K562 (cell line): ENCODE results near the gene WASL. TPM values are rescaled to one million over a fixed set of nuclear protein-coding genes. Genes with fewer than 3 reads are reported as not detected.

Experiments used
- ATAC-seq: fragments of 200-7000 bp; cut with Tn5 transposase; 3 replicates; pipeline ENCODE4 v1.9.1; 2020; ENCODE audit warnings: moderate library complexity
- BruUV-seq: library from RNA; stranded (reverse); fragments of 400-500 nt; replicated peaks from 2 replicates; lab custom pipeline; 2021; lab: Mats Ljungman, UMichigan
- CTCF ChIA-PET: fragments of 300-600 bp; formaldehyde crosslinking; extraction: SDS; loops from one replicate; lab custom pipeline; 2021; ENCODE audit warnings: low intra/inter-chr PET ratio; lab: Yijun Ruan, JAX
- POLR2A ChIA-PET: fragments of 300-600, 350-650 bp; sonication (Branson Sonifier 250); formaldehyde crosslinking; extraction: SDS; loops from one replicate; lab custom pipeline; 2021; ENCODE audit warnings: antibody characterized with exemption, inconsistent platforms; lab: Yijun Ruan, JAX
- DNase-seq, 4 experiments: peaks; one replicate each; pipeline versions ENCODE4 v3.0.0 to v3.0.0-alpha.2; 2011 to 2018; ENCODE audit warnings: low spot score in 3 of 4, mixed read lengths in 3 of 4; ENCODE audit errors: extremely low read depth in 1 of 4
- FAIRE-seq: peaks from 2 replicates; lab custom pipeline; 2011; peaks lifted over from hg19 to GRCh38; lab: Jason Lieb, UNC
- H2AFZ ChIP-seq: 2 replicates; pipeline ENCODE4 v1.6.0; 2011; ENCODE audit warnings: low read depth, low read length, control low read depth, inconsistent platforms
- H3K27ac ChIP-seq: fragments of 200-600 bp; 3 replicates; pipeline ENCODE4 v1.8.0; 2011; ENCODE audit warnings: low read depth, mild to moderate bottlenecking, control low read depth, inconsistent platforms, low read length, moderate library complexity, mixed read lengths; ENCODE audit errors: extremely low read depth
- H3K27me3 ChIP-seq, 2 experiments: fragments of 300-600 bp in 1 of 2; 2 replicates in 1 of 2; 3 replicates in 1 of 2; pipeline versions ENCODE4 v1.6.0 to v1.8.0; 2011; ENCODE audit warnings: inconsistent platforms in 2 of 2, low read length in 2 of 2, mild to moderate bottlenecking in 1 of 2, mixed read lengths in 1 of 2, moderate library complexity in 1 of 2; ENCODE audit not compliant: control insufficient read depth in 2 of 2, insufficient read depth in 2 of 2
- H3K36me3 ChIP-seq: fragments of 300-600 bp; 3 replicates; pipeline ENCODE4 v1.8.0; 2011; ENCODE audit warnings: mild to moderate bottlenecking, low read length, inconsistent platforms; ENCODE audit not compliant: control insufficient read depth, insufficient read depth
- H3K4me1 ChIP-seq, 2 experiments: fragments of 200-600 bp in 1 of 2; replicated peaks in 1 of 2; 2 replicates in 1 of 2; 3 replicates in 1 of 2; pipeline versions ENCODE4 v1.5.1 to v1.8.0; 2011; ENCODE audit warnings: inconsistent platforms in 2 of 2, low read length in 2 of 2, mild to moderate bottlenecking in 1 of 2, mixed read lengths in 1 of 2, moderate library complexity in 1 of 2; ENCODE audit not compliant: control insufficient read depth in 2 of 2, insufficient read depth in 2 of 2
- H3K4me2 ChIP-seq: 2 replicates; pipeline ENCODE4 v1.6.1; 2011; ENCODE audit warnings: low read length, control low read depth, inconsistent platforms, mixed read lengths; ENCODE audit not compliant: insufficient read depth
- H3K4me3 ChIP-seq: fragments of 200-600 bp; sonication (generic), shearing (Covaris generic); 2 replicates; pipeline ENCODE4 v1.5.1; 2016; ENCODE audit warnings: control low read depth, inconsistent platforms
- H3K79me2 ChIP-seq: fragments of 200-600 bp; 3 replicates; pipeline ENCODE4 v1.8.0; 2011; ENCODE audit warnings: low read length, inconsistent platforms; ENCODE audit not compliant: control insufficient read depth, insufficient read depth
- H3K9ac ChIP-seq, 2 experiments: 2 replicates each; pipeline versions ENCODE4 v1.6.0 to v1.6.1; 2011; ENCODE audit warnings: low read depth in 2 of 2, low read length in 2 of 2, control low read depth in 1 of 2, inconsistent platforms in 1 of 2, mild to moderate bottlenecking in 1 of 2, mixed read lengths in 1 of 2; ENCODE audit not compliant: insufficient read depth in 1 of 2
- H3K9me1 ChIP-seq: one replicate; pipeline ENCODE4 v1.6.0; 2011; ENCODE audit warnings: inconsistent platforms, mild to moderate bottlenecking, low read length, moderate library complexity; ENCODE audit not compliant: control insufficient read depth, insufficient read depth
- H3K9me3 ChIP-seq: replicated peaks from 2 replicates; pipeline ENCODE4 v1.5.1; 2011; ENCODE audit warnings: low read depth, low read length, inconsistent platforms; ENCODE audit not compliant: control insufficient read depth, insufficient read depth
- H4K20me1 ChIP-seq: replicated peaks from 2 replicates; pipeline ENCODE4 v1.6.1; 2011; ENCODE audit warnings: low read length, inconsistent platforms, mixed read lengths; ENCODE audit not compliant: control insufficient read depth, insufficient read depth
- EHMT2 ChIP-seq: fragments of 450-650 bp; IDR thresholded peaks from 2 replicates; pipeline ENCODE4 v1.6.1; 2018; ENCODE audit warnings: antibody characterized with exemption
- GATAD2B ChIP-seq: fragments of 450-650 bp; IDR thresholded peaks from 2 replicates; pipeline ENCODE4 v1.6.1; 2017; ENCODE audit warnings: mild to moderate bottlenecking, borderline replicate concordance
- KDM1A ChIP-seq, 2 experiments: fragments of 450-650 bp; IDR thresholded peaks; 2 replicates each; pipeline ENCODE4 v1.6.1; 2016; ENCODE audit warnings: mild to moderate bottlenecking in 2 of 2
- MXI1 ChIP-seq: IDR thresholded peaks from 2 replicates; pipeline ENCODE4 v1.6.1; 2011; ENCODE audit warnings: low read depth, mild to moderate bottlenecking, improper control_type of control experiment, low read length
- TCF3 ChIP-seq: sonication (generic); formaldehyde crosslinking; IDR thresholded peaks from 2 replicates; pipeline ENCODE4 v1.4.0; 2020; ENCODE audit warnings: mild to moderate bottlenecking, missing genetic modification reagents
- UBTF ChIP-seq, 2 experiments: IDR thresholded peaks; 2 replicates each; pipeline ENCODE4 v1.6.1; 2012; ENCODE audit warnings: improper control_type of control experiment in 2 of 2, low read depth in 2 of 2, low read length in 2 of 2, borderline replicate concordance in 1 of 2
- WGBS: fragments of 100-300 bp; shearing (Covaris generic); methylation state at CpG from one replicate; pipeline ENCODE4 v1.1.6; 2016; ENCODE audit warnings: low coverage, mixed read lengths; ENCODE audit not compliant: insufficient coverage; ENCODE audit errors: missing lambda C conversion rate; 5-methylcytosine and 5-hydroxymethylcytosine counted together
- in situ Hi-C: fragments of 300-500 bp; cut with MboI; formaldehyde crosslinking; loops from 4 replicates; pipeline ENCODE4 v1.15.0; 2018; ENCODE audit warnings: inconsistent platforms, mixed read lengths
- intact Hi-C: fragments of 100-400 bp; cut with micrococcal nuclease; formaldehyde crosslinking; loops from 2 replicates; pipeline ENCODE4 v1.14.2; 2022
- polyA plus RNA-seq, 8 experiments: library from polyadenylated mRNA; depleted of rRNA in 4 of 8; stranded (reverse) in 5 of 8; unstranded in 3 of 8; fragments of >200 nt; fragmentation: Nextera tagmentation in 2 of 8; fragmentation: Illumina TruSeq in 1 of 8; extraction: Ambion mirVana in 2 of 8; extraction: Trizol in 1 of 8; gene quantifications; 2 replicates each; pipeline versions ENCODE4 v1.2.1 to v1.2.3, GENCODE V29; 2011 to 2014; ENCODE audit warnings: inconsistent platforms in 1 of 8, missing spikeins in 1 of 8
- total RNA-seq, 7 experiments: library from RNA; depleted of rRNA in 6 of 7; stranded (reverse); fragments of >200 nt in 6 of 7; fragmentation: Illumina TruSeq in 2 of 7; extraction: Trizol in 2 of 7; gene quantifications; 2 replicates each; pipeline versions ENCODE4 v1.2.1 to v1.2.3, GENCODE V29; 2011 to 2021; ENCODE audit warnings: low replicate concordance in 1 of 7
- TF ChIP-seq, protein P1 (sequence below), 2 experiments: fragments of 450-650 bp in 1 of 2; sonication (generic) in 1 of 2; formaldehyde crosslinking in 1 of 2; IDR thresholded peaks in 1 of 2; conservative IDR thresholded peaks in 1 of 2; 2 replicates each; pipeline versions ENCODE4 v1.6.1 to v1.8.1; 2016 to 2023; ENCODE audit warnings: mild to moderate bottlenecking in 2 of 2, moderate library complexity in 2 of 2, inconsistent platforms in 1 of 2, missing genetic modification reagents in 1 of 2
- TF ChIP-seq, protein P2 (sequence below), 3 experiments: fragments of 200-800 bp in 1 of 3; fragments of 250-450 bp in 1 of 3; fragments of 450-650 bp in 1 of 3; sonication (Bioruptor Pico) in 1 of 3; sonication (Bioruptor generic) in 1 of 3; formaldehyde crosslinking in 1 of 3; IDR thresholded peaks; 2 replicates each; pipeline versions ENCODE4 v1.6.1 to v1.8.0; 2016 to 2022; ENCODE audit warnings: mild to moderate bottlenecking in 2 of 3, missing genetic modification characterization in 2 of 3, missing compliant biosample characterization in 1 of 3, moderate library complexity in 1 of 3

Gene WASL
- total and polyA plus RNA-seq, 9 of the 15 experiments (the other 6 are each of a cell fraction or from before 2014, with no cell fraction given): 3.2 to 13.9 (median 8.3) TPM

DNA sequence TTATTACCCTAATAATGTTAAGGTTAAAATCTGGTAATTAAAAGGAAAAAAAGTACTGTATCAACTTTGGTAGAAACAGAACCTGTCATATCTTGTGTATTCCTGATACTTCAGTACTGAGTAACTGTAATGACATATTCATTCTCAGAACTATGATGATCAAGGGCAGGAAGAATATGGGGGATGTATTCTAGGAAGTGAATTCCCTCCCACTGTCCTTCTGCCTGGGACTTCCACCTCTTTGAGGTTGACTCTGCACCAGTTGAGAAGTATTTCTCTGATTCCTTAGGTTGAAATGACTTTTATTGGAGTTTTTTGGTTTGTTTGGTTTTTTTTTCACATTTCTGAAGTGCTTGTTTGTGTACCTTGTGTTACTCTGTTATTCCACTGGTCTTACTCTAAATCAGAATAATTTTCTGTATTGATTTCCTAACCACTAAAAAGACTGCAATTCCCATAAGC is 36.9 kb downstream of the WASL start (continued):
- TF ChIP-seq TCF3 (CRISPR knock-in tag): peak; percentile 36; the same call in 1 of the 2 replicates
- TF ChIP-seq KDM1A (IDR thresholded peaks at IDR 0.05): no peak
- TF ChIP-seq, protein P1, sequence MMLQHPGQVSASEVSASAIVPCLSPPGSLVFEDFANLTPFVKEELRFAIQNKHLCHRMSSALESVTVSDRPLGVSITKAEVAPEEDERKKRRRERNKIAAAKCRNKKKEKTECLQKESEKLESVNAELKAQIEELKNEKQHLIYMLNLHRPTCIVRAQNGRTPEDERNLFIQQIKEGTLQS (IDR thresholded peaks at IDR 0.05): peak; percentile 50; the same call in 1 of the 2 replicates
- TF ChIP-seq, protein P1 (CRISPR knock-in tag; conservative IDR thresholded peaks at IDR 0.05): no peak
- TF ChIP-seq EHMT2: peak; percentile 66; the same call in 1 of the 2 replicates

DNA sequence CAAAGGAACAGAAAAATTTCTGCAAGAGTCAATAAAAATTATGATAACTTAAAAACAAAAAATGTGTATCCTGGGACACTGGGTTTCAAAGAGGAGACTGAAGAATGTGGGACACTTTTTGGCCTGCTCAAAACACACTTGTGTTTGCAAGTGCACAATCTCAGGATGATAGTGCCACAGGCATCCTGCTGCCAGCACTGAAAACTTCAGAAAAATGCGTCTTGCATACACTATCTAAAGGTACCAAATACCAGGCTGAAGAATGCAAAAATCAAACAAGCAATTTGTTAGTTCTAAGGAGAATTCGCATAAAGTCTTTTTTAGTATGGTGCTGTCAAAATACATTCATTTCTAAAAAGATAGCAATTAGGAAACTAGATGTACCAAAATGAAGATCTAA is 38.1 kb downstream of the WASL start:
- TF ChIP-seq MXI1 (no peak), GATAD2B (no peak), UBTF (IDR thresholded peaks at IDR 0.05; ENCODE audit: borderline replicate concordance in 1 of 2, low read depth in 2 of 2, low read length in 2 of 2) (0 out of 4 replicates have a peak, but pooled peaks of 1 of the 2 experiments have one; percentile 26)
- TF ChIP-seq, protein P2, sequence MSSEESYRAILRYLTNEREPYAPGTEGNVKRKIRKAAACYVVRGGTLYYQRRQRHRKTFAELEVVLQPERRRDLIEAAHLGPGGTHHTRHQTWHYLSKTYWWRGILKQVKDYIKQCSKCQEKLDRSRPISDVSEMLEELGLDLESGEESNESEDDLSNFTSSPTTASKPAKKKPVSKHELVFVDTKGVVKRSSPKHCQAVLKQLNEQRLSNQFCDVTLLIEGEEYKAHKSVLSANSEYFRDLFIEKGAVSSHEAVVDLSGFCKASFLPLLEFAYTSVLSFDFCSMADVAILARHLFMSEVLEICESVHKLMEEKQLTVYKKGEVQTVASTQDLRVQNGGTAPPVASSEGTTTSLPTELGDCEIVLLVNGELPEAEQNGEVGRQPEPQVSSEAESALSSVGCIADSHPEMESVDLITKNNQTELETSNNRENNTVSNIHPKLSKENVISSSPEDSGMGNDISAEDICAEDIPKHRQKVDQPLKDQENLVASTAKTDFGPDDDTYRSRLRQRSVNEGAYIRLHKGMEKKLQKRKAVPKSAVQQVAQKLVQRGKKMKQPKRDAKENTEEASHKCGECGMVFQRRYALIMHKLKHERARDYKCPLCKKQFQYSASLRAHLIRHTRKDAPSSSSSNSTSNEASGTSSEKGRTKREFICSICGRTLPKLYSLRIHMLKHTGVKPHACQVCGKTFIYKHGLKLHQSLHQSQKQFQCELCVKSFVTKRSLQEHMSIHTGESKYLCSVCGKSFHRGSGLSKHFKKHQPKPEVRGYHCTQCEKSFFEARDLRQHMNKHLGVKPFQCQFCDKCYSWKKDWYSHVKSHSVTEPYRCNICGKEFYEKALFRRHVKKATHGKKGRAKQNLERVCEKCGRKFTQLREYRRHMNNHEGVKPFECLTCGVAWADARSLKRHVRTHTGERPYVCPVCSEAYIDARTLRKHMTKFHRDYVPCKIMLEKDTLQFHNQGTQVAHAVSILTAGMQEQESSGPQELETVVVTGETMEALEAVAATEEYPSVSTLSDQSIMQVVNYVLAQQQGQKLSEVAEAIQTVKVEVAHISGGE (CRISPR knock-in tag; IDR thresholded peaks at IDR 0.05): no peak
- H3K79me2 ChIP-seq: peaks cover 72% of the 10 kb centered on the region
- BruUV-seq: no TSS peak
- H3K9ac ChIP-seq: peak overlapping the region in 1 of 2 experiments; percentile 17; a peak in 1 of 4 replicates
- no peaks in the 10 kb centered on the region for H3K27me3 ChIP-seq
- ChIA-PET CTCF (no interaction called here), POLR2A (no interaction called here)
- peak overlapping the region; percentile 3; the same call in 1 of the 3 replicates for H3K27ac ChIP-seq
- no peaks in the 10 kb centered on the region for H3K9me3 ChIP-seq
- H3K36me3 ChIP-seq: peaks cover 46% of the 10 kb centered on the region
- no peak overlapping the region for H3K4me3 ChIP-seq
- no peaks in the 10 kb centered on the region for H3K9me1 ChIP-seq
- DNase-seq (no peak), FAIRE-seq (peak; percentile 56), ATAC-seq (peak; percentile 32)
- intact Hi-C loops: loop anchor here (1.0 to 5.0 kb wide), 2 partner anchors 37 to 77 kb away; no protein-coding TSS in a partner anchor
- no peak overlapping the region for H2AFZ ChIP-seq
- H3K4me2 ChIP-seq: no peak overlapping the region
- WGBS: 44% methylated on average over 2 of the region's 2 CpGs
- in situ Hi-C loops: no loop called here
- no peaks in the 10 kb centered on the region; the same call in 1 of the 2 replicates for H4K20me1 ChIP-seq
- H3K4me1 ChIP-seq: peaks cover 0 to 54% of the 10 kb centered on the region in 2 experiments; a peak in 3 of 5 replicates
